ENCODE results near the gene ZSCAN20. TPM values are rescaled to one million over a fixed set of nuclear protein-coding genes. Genes with fewer than 3 reads are reported as not detected.

Gene ZSCAN20
- total RNA-seq, 6 donors from 2014 or later = 2.2 to 5.6 (median 4.8) TPM

GRCh38 chr1:33454646-33455282 lies 17.7 kb upstream of the ZSCAN20 start:
- ATAC-seq (ENCODE audit: low FRiP score in 2 of 2) = no peak
- H3K27me3 ChIP-seq = no peaks in the 10 kb centered on the region
- no peaks in the 10 kb centered on the region for H3K36me3 ChIP-seq
- H3K4me1 ChIP-seq = peaks cover 0 to 5% (median 0%) of the 10 kb centered on the region in 4 donors
- H3K27ac ChIP-seq = no peak overlapping the region
- peak in 1 of 2 donors; percentile 13 for DNase-seq
- TF ChIP-seq CTCF (IDR thresholded peaks at IDR 0.05) = no peak
- TF ChIP-seq POLR2A (IDR thresholded peaks at IDR 0.05) = no peak
- no peak for TF ChIP-seq EP300 (IDR thresholded peaks at IDR 0.05)
- TF ChIP-seq POLR2AphosphoS5 (IDR thresholded peaks at IDR 0.05) = no peak
- no peaks in the 10 kb centered on the region for H3K9me3 ChIP-seq
- WGBS, 2 donors = 92 to 95% methylated on average over 5 to 8 of the region's 8 CpGs
- no peak overlapping the region for H3K4me3 ChIP-seq

- Histone ChIP-seq H3K36me3 (no peaks in the 10 kb centered on the region), H3K27me3 (no peaks in the 10 kb centered on the region), H3K9me3 (no peaks in the 10 kb centered on the region), H3K27ac (no peak overlapping the region), H3K4me3 (no peak overlapping the region), H3K4me1 (peaks cover 0 to 6% (median 5%) of the 10 kb centered on the region in 4 donors)
- DNase-seq = peak in 1 of 2 donors; percentile 54
- peak; percentile 73 to 82 for ATAC-seq (ENCODE audit: low FRiP score in 2 of 2)
- peak in 5 of 6 experiments; percentile 32 to 64 (median 60) for TF ChIP-seq CTCF (IDR thresholded peaks at IDR 0.05)
- TF ChIP-seq POLR2A (IDR thresholded peaks at IDR 0.05) = no peak
- 41 to 46% methylated on average over 8 of the region's 8 CpGs for WGBS, 2 donors
Observed at GRCh38 chr1:33455539-33456501, 16.6 kb upstream of the ZSCAN20 start.

- no peak overlapping the region for H3K27ac ChIP-seq
- H3K9me3 ChIP-seq = no peaks in the 10 kb centered on the region
- no peak for DNase-seq
- WGBS, 2 donors = 87 to 88% methylated on average over 6 of the region's 6 CpGs
- H3K36me3 ChIP-seq = no peaks in the 10 kb centered on the region
- no peaks in the 10 kb centered on the region for H3K27me3 ChIP-seq
- ATAC-seq (ENCODE audit: low FRiP score in 2 of 2) = no peak
- TF ChIP-seq POLR2AphosphoS5 (IDR thresholded peaks at IDR 0.05) = no peak
- TF ChIP-seq EP300 (IDR thresholded peaks at IDR 0.05) = no peak
- TF ChIP-seq CTCF (IDR thresholded peaks at IDR 0.05) = no peak
- no peak for TF ChIP-seq POLR2A (IDR thresholded peaks at IDR 0.05)
- no peak overlapping the region for H3K4me3 ChIP-seq
- H3K4me1 ChIP-seq = peaks cover 0 to 7% (median 6%) of the 10 kb centered on the region in 4 donors
Observed at GRCh38 chr1:33456502-33456886, 16.0 kb upstream of the ZSCAN20 start.

- no peak overlapping the region for H3K4me3 ChIP-seq
- no peaks in the 10 kb centered on the region for H3K36me3 ChIP-seq
- TF ChIP-seq CTCF (IDR thresholded peaks at IDR 0.05) = no peak
- TF ChIP-seq EP300 (IDR thresholded peaks at IDR 0.05) = no peak
- TF ChIP-seq POLR2AphosphoS5 (IDR thresholded peaks at IDR 0.05) = no peak
- TF ChIP-seq POLR2A (IDR thresholded peaks at IDR 0.05) = no peak
- 84 to 91% methylated on average over 4 of the region's 4 CpGs for WGBS, 2 donors
- DNase-seq (no peak), ATAC-seq (ENCODE audit: low FRiP score in 2 of 2) (no peak)
- H3K9me3 ChIP-seq = no peaks in the 10 kb centered on the region
- H3K27me3 ChIP-seq = no peaks in the 10 kb centered on the region
- H3K27ac ChIP-seq = no peak overlapping the region
- peaks cover 0 to 11% (median 8%) of the 10 kb centered on the region in 4 donors for H3K4me1 ChIP-seq
Observed at GRCh38 chr1:33459691-33460090, 12.8 kb upstream of the ZSCAN20 start.
